ENCODE measurements around the gene DNAI1.
"Not testable (repeated sequence)": the region's sequence is repeated elsewhere in the genome, so short reads cannot be mapped to it uniquely, and the experiment has no call there.

The DNAI1 gene

DNA sequence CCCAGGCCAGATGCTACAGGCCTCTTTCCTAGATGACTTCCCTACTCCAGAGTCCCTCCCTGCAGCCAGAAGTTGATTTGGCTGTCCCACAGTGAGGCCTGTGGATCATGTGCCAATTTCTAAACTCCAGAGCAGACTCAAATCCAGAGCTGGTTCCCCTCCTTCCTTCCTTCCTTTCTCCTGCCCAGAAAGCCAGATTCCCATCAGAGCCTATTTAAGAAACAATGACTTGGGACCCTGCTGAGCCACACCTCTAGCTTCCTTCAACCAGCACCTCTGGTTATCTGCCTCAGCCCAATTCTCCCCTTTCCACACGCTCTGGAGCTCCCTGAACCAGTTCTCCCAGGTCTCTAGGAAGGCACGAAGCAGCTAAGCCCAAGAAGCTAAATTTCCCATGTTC, 7.5 kb upstream of the DNAI1 start:
- no peak for DNase-seq

DNA sequence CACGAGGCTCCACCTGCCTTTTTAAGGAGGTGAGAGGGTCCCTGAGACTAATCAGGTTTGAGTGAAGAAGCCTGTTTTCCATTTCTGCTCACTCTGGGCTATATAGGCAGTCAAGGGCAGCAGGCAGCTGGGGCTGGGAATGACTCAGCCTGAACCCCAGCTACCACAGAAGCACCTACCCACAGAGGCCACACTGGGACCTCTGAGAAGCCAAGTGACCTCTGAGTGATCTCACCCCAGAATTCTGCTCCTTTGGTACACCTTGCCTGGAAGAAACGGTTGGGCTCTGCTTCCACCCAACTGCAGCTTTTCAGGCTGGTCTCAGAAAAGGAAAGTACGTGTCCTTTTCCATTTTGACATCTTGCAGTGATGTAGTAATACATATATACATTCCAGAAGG, 7.1 kb upstream of the DNAI1 start:
- DNase-seq: no peak

DNA sequence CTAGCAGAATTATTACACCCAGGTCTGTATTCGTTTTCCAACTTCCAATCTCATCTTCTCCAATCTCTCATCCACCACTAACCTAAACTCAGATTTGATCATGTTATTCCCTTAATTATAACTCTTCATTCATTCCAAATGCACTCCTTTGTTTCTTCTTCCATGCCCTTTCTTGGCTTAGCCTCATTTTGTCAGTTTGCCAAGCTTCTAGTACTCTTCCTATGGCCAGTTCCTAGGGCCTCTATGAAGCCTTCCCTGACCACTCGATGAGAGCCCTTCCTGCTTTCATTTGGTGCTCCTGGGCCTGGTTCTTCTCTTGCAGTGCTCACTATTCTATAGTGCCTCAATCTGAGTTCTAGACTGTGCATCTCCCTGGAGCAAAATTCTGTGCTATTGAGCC, 6.0 kb upstream of the DNAI1 start:
- DNase-seq: no peak

DNA sequence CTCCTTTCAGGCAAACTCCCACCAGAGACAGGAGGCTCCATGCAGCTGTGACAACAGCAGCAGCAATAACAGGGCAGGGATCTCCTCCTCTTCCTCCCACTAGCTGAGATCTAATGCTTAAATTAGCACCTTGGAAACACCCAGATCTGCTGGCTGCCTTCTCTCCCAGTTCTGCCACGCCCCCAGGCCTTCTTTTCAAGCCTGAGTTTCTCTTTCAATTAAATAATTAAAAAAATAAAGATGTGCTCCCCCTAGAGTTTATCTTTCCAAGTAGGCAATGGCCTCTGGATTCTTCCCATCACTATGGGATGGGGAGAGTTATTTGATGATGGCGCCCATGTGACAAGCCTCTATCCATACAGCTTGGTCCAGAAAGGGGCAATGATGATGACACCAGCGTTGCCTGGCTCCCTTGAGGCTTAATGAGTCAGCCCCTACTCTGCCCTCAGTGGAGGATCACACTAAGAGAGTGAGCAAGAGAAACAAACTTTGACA, 4.0 kb upstream of the DNAI1 start:
- no peak for DNase-seq

DNA sequence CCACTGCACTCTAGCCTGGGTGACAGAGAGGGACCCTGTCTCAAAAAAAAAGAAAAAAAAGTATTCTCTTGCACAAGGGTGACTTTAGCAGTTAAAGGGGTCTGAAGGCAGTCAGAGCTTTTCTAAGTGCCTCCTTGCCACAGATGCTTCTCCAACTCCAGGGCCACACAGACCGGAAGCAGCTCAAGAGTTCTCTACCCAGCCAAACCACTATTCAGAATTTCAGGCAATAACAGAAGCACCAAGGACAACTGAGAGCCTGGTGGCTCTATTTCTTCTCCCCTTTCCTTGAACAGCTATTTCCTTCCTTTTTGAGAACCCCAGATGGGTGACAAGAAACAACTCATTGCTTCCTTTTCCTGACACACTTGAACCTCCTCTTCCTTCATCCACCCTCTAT, 2.5 kb upstream of the DNAI1 start:
- DNase-seq: no peak

DNA sequence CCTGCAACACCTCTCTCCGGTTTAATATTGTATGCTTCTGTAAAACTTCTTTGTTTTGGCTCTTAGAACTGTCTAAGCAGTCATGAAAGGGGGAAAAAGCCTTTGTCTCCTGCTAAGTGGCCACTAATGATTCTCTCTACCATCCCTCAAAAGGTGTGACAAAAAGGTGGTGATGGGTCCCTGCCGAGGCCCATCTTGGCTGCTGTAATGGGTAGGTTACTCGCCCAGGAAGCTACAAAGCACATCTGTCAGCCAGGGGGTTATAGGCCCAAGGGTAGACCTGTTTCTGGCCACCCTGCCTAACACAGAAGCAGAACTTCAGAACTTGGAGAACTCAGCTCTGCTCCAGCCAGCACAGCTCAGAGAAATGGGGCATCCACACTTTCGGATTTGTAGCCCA, 1.9 kb upstream of the DNAI1 start:
- DNase-seq: no peak

DNA sequence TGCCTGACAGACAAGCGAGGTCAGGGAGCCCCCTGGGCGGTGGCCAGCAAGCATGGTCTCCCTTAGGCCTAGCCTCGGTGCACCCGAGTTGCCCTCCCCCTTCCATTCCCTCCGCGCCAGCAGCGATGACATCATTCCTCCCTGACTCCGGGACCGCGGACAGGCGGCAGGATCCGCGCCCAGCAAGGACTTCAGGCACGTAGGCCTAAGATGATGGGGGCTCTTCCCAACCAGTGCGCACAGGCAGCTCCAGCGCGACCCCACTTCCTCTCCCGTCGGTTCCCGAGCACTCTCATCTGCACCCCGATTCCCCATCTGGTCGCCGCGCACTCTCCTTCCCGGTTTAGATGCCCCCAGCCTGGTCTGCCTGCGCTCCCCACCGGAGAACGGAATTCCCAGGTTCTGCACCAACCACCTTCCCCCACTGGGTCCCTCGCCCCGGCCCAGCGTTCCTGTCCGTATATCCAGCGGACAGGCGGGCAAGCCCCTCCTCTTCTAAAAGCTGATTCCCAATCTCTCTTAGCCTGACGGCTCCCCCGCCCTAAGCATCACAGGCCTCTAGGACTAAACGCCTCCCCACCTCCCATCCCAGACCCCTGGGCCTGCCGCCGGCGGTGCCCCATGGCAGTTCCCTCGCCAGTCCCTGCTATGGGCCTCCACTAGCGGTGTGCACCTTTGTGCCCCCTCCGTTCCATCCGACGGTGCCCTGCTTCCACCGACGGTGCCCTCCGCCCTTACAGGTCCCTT, 1.2 kb upstream of the DNAI1 start:
- peak; percentile 55 to 63 for DNase-seq

DNA sequence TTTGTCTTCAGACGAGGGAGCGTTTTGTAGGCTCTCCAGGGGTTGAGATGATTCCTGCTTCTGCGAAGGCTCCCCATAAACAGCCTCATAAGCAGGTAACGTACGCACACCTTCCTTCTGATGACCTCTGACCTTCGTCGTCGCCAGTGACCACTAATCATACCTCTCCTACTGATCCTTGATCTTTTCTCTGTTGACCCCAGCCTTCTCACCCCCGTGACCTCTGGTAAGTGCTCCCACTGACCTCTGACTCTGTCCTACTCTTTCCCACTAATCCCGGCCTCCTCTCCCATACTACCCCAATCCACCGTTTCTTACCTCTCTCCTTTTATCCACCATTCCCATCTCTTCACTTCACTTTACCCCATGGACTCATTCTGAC, 345 bp downstream of the DNAI1 start:
- no peak for DNase-seq

DNA sequence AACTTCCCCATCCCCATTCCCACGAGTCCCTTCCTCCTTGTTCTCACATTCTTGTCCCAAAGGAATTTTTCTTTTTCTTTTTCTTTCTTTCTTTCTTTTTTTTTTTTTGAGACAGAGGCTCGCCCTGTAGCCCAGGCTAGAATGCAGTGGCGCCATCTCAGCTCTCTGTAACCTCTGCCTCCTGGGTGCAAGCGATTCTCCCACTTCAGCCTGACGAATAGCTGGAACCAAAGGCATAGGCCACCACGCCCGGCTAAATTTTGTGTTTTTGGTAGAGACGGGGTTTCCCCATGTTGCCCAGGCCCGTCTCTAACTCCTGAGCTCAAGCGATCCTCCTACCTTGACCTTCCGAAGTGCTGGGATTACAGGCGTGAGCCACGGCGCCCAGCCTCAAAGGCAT, 751 bp downstream of the DNAI1 start:
- no peak for DNase-seq

DNA sequence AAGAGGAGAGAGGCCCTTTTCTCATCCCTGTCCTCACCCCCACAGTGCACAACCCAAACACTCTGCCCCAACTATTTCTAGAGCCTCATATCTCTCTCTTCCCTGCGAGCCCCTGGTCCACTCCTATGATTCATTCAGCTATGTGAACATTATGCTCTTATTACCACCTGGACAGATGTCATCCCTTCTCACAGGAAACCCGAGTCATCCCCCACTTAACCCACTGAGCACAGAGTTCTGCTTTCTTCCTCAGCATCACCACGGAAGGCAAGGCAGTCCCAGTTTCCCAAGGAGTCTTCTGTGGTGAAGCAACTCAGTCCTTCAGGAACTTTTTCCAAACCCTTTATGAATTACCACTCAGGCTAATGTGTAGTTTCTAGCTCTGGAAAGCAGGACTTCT, 1.3 kb downstream of the DNAI1 start:
- no peak for DNase-seq

DNA sequence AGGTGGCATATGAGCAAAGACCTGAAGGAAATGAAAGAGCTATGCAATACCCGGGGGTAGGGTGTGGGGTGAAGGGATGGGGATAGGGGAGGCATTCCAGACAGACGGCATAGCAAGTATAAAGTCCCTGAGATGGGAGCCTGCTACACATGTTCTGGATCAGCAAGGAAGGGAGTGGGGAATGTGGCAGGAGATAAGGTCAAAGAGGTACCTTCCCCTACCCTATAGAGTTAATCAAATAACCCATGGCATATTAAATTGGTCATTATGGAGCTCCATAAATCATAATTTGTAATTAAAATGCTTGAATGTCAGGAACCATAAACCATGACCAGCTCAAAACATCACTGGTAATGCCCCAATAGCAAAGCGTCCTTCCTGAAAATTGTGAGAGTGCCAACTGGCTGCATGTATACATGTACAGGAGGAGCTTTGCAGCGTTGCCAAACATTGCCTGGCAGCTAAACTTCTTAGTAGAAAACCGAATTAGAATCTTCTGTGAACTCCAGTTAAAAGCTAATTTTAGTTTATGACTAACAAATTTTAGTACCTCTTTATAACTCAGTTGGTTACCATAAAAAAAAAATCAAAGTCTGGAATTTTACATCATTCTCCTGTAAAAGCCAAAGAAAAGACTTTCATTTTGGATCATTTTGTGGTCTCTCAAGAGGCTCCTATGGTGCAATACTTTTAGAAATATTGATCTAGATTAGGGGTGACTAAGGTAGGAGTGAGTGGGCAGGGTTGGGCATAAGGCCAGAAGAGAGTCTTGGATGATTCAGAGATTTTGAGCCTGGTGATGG, 4.7 kb downstream of the DNAI1 start:
- no peak for DNase-seq

DNA sequence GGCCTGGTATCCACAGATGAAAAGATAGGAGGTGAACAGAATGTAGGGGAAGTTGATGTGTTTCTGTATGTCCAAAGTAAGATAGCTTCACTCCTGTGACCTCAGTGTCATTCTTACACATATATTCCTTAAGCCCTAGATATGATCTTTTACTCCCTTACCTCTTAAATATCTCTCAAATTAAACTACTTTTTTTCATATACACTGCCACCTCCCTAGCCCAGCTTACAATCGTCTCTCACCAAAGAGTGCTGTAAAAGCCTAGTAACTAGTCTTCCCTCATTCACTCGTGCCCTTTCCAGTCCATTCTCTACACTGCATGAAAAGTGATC, 5.3 kb downstream of the DNAI1 start:
- no peak for DNase-seq

DNA sequence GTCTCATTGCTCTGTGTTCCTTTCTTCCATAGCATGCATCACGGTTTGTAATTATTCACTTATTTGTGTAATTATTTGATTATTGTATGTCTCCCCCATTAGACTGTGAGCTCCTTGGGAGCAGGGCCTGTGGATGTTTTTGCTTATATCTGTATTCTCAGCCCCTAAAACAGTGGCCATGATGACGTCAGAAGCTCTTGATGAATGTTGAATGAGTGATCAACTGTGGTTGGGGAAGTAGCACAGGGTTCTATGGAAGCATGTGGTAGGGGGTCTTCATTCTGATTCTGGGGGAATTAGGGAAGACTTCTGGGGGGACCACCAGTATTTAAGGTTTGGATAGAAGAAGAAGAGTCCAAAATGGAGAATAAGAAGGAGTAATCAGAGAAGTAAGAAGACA, 6.0 kb downstream of the DNAI1 start:
- DNase-seq: no peak

DNA sequence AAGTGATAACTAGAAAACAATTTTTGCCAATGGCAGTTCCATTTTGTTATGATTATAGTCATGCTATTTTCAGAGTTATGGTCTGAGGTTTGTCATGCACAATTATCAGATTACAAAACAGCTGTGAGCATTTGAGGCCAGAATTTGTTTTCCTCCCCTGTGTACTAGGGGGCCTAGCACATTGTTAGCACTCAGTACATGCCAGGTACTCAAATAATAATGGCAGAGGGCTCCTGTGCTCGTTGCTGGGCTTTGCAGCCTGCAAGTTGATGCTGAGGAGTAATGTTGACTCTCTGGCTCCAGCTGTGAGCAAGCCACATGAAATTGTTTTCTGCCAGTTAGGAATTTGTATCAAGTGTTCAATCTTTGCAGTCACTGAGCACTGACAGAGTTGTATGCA, 6.9 kb downstream of the DNAI1 start:
- no peak for DNase-seq

DNA sequence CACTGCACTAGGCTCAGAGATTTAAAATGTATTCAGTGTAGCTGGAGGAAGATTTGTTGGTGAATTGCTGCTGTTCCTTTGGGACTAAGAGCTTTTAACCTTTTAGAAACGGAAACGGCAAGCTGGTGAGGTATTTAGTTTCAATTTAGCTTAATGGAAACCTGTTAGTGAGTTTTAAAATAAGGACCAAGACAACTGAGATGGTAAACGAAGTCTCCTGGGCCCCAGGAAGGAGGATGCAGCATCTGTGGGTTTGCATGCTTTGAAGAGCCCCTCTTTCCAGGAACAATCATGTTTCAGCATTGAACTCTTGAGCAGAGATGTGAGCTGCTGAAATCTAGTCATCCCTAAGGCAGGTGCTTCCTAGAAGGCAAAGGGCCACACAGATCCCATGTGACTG, 16.5 kb downstream of the DNAI1 start:
- no peak for DNase-seq

DNA sequence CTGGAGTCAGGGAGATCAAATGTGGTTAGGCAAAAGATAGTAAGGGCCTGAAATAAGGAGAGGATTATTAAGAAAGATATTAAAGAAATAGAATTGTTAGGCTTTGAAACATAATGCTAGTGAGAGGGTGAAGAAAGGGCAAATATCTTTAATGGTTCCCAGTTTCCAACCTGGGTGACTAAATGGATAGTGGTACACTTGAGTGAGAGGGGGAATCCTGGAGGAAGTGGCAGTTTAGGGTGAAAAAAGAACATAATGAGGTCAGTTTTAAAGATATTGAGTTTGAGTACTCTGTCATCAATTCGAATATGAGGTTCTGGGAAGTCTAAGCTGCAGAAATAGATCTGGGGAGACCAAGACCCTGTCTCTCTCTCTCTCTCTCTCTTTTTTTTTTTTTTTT, 18.9 kb downstream of the DNAI1 start:
- no peak for DNase-seq

DNA sequence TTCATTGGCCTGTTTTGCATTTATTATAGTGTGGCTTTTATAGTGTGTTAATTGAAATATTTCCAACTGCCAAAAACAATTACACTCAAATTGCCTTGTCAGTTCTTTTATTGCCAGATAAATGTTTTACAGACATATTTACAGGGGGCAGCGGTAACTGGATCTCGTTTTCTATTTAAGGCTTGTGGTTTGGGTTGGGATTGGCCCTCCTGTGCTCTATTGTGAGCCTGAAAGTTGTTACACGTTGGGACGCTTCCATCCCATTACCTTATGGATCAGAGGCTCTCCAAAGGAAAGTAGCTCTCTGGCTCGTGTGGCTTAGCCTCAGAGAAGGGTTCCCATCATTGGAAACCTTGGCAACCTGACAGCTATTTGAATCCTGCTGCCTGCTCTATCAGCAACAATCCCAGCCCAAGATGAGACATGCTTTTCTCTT, 20.8 kb downstream of the DNAI1 start:
- DNase-seq: no peak

DNA sequence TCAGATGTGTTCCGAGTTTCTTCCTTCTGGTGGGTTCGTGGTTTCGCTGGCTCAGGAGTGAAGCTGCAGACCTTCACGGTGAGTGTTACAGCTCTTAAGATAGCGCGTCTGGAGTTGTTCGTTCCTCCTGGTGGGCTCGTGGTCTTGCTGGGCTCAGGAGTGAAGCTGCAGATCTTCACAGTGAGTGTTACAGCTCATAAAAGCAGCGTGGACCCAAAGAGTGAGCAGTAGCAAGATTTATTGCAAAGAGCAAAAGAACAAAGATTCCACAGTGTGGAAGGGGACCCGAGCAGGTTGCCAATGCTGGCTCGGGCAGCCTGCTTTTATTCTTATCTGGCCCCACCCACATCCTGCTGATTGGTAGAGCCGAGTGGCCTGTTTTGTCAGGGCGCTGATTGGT, 23.0 kb downstream of the DNAI1 start:
- not testable (repeated sequence) for DNase-seq

DNA sequence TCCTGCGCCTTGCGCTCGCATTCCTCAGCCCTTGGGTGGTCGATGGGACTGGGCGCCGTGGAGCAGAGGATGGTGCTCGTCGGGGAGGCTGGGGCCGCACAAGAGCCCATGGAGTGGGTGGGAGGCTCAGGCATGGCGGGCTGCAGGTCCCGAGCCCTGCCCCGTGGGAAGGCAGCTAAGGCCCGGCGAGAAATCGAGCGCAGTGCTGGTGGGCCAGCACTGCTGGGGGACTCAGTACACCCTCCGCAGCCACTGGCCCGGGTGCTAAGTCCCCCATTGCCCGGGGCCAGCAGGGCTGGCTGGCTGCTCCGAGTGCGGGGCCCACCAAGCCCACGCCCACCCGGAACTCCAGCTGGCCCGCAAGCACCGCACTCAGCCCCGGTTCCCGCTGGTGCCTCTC, 24.1 kb downstream of the DNAI1 start:
- not testable (repeated sequence) for DNase-seq

DNA sequence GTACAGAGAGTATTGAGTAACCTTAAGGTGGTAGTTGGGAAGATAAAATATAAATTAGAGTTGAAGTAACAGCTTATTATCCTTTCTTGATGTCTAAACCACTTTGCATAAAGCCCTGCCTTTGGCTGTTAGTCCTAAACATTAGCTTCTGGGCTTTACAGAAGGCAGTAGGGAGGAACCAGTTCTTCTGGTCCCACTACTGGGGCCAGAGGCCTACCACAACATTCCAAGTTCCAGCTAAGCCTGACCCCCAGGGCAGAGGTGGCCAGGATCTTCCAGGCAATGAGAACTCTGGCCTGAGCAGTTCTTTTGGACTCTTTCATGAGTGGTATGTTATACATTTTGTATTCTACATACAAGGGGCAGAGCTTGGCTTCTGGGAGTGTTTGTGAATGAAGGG, 26.1 kb downstream of the DNAI1 start:
- DNase-seq: no peak

DNA sequence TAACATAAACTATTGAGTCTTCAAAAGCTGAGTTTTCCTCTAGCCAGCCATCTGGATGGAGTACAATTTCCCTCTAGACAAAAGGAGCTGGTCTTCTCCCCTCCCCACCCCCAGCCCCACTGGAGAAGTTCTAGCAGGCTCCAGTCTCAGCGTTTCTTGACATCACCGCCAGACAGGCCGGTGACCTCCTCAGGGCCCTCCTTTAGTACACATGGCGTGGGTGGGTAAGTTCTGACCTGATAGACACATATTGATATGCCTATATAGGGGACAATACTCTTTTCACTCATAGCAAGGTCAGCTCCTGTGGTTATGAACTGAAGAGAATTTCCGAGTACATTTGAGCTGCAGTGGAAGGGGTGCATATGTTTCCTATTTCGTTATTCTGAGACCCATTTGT, 27.2 kb downstream of the DNAI1 start:
- DNase-seq: no peak

DNA sequence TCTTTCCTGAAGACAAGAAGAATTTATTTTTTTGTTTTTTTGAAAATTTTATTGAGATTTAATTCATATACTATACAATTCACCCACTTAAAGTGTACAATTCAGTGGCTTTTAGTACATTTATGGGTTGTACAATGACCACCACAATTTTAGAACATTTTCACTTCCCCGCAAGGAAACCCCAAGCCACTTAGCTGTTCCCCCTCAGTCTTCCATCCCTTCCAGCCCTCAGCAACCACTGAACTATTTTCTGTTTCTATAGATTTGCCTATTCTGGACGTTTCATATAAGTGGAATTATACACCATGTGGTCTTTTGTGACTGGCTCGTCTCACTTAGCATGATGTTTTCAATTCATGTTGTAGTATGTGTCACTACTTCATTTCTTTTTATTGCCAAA, 28.0 kb downstream of the DNAI1 start:
- no peak for DNase-seq

DNA sequence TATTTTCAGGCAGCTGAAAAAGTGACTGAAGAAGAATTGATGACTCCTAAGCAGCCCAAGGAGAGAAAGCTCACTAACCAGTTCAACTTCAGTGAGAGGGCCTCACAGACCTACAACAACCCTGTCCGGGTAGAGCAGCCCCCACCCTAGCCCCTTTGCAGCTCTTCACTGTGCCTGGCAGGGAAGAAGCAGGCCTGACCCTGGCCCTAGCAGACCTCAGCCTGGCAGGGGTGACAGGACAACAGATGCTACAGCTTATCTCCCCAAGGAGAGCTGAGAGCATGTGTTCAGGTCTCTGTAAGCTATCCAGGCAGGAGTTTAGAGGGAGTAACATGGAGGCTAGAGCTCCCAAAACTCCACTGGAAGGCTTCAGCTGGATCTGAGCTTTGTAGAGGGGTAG, 31.8 kb downstream of the DNAI1 start:
- no peak for DNase-seq

DNA sequence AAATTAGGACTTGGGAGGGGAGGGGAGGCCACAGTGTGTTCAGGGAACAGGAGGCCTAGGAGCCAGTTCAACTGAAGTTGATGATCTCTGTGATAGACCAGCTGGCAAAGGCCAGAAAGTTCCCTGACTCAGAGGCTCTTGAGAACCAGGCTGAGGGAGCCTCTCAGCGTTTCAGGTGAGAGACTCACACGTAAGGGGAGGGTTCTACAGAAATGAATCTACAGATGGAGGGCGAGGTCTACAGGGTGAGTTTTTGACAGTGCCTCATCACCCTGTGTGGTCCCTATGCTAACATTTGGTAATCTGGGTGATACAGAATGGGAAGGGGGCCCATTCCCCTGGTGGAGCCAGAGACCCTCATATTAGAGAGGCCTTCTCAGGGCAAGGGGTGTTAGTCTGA, 32.2 kb downstream of the DNAI1 start:
- DNase-seq: no peak

DNA sequence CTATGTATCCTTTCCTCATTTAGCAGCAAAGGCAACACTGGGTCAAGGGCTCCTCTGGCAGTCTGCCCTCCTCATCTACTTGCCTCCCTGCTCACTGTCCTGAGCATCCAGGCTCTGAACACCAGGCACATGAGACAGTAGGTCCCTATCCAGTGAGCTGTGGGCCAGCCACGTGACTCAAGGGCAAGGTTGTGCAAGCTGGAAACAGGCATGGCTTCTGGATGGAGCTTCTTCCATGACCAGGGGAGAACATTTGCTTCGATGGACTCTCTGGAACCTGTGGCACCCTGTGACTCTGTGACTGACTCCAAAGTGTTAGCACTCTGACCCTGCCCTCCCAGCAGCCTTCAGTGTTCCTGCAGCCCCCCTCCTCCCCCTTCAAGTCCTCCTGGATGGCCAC, 33.0 kb downstream of the DNAI1 start:
- DNase-seq: no peak

Data from hippocampal formation (tissue), 2 donors.